Measurements from ENCODE around the gene CRIM1.

GRCh38 chr2:36425608-36426355 lies 70.2 kb downstream of the CRIM1 start:
- no peak for TF ChIP-seq POLR2A (IDR thresholded peaks at IDR 0.05; ENCODE audit: low read length)
- TF ChIP-seq GATA1 (IDR thresholded peaks at IDR 0.05; ENCODE audit: low read depth, low read length) = no peak

Measured in erythroblast (primary cell).